IPS-NIHi11 (cell line): ENCODE results near the gene CPSF6.
"Not testable (repeated sequence)": the region's sequence is repeated elsewhere in the genome, so short reads cannot be mapped to it uniquely, and the experiment has no call there.

ENCODE experiments used
- DNase-seq: peaks from one replicate; pipeline ENCODE4 v3.0.0; 2012; ENCODE audit warnings: mixed read lengths, low spot score

The CPSF6 gene

GRCh38 chr12:69239352-69239921 lies at the start of gene CPSF6:
TSS of gene CPSF6 (plus strand) at chr12:69239569. CDS start at chr12:69239647, 78 bp downstream.
- peak; percentile 97 for DNase-seq

- DNase-seq = no peak
Measured at GRCh38 chr12:69196302-69197288, 42.8 kb upstream of the CPSF6 start.

GRCh38 chr12:69199976-69200375 lies 39.4 kb upstream of the CPSF6 start:
- not testable (repeated sequence) for DNase-seq

- no peak for DNase-seq
Measured at GRCh38 chr12:69204191-69204590, 35.2 kb upstream of the CPSF6 start.

- no peak for DNase-seq
Measured at GRCh38 chr12:69210661-69211060, 28.7 kb upstream of the CPSF6 start.

- DNase-seq = no peak
Measured at GRCh38 chr12:69211160-69211559, 28.2 kb upstream of the CPSF6 start.

GRCh38 chr12:69214169-69214568 lies 25.2 kb upstream of the CPSF6 start:
- DNase-seq = no peak

GRCh38 chr12:69225251-69225910 lies 14.0 kb upstream of the CPSF6 start:
- DNase-seq = no peak

- DNase-seq = no peak
Measured at GRCh38 chr12:69231479-69231878, 7.9 kb upstream of the CPSF6 start.

GRCh38 chr12:69238589-69239351 lies 599 bp upstream of the CPSF6 start:
- DNase-seq = no peak

- peak; percentile 61 for DNase-seq
Measured at GRCh38 chr12:69239922-69240630, 707 bp downstream of the CPSF6 start.

GRCh38 chr12:69240631-69240995 lies 1.2 kb downstream of the CPSF6 start:
- no peak for DNase-seq

GRCh38 chr12:69241438-69242092 lies 2.2 kb downstream of the CPSF6 start:
- no peak for DNase-seq

- no peak for DNase-seq
Measured at GRCh38 chr12:69243099-69244084, 4.0 kb downstream of the CPSF6 start.

GRCh38 chr12:69247268-69248018 lies 8.1 kb downstream of the CPSF6 start:
- DNase-seq = no peak

- DNase-seq = no peak
Measured at GRCh38 chr12:69252033-69252432, 12.7 kb downstream of the CPSF6 start.

- peak; percentile 31 for DNase-seq
Measured at GRCh38 chr12:69254046-69254445, 14.7 kb downstream of the CPSF6 start.

GRCh38 chr12:69254862-69255261 lies 15.5 kb downstream of the CPSF6 start:
- no peak for DNase-seq

- DNase-seq = no peak
Measured at GRCh38 chr12:69258655-69259054, 19.3 kb downstream of the CPSF6 start.
